Measurements from ENCODE around the gene COX4I2. TPM values are rescaled to one million over a fixed set of nuclear protein-coding genes. Genes with fewer than 3 reads are reported as not detected.

COX4I2 gene
- total RNA-seq, 1 experiment from 2014 or later: not detected

DNA sequence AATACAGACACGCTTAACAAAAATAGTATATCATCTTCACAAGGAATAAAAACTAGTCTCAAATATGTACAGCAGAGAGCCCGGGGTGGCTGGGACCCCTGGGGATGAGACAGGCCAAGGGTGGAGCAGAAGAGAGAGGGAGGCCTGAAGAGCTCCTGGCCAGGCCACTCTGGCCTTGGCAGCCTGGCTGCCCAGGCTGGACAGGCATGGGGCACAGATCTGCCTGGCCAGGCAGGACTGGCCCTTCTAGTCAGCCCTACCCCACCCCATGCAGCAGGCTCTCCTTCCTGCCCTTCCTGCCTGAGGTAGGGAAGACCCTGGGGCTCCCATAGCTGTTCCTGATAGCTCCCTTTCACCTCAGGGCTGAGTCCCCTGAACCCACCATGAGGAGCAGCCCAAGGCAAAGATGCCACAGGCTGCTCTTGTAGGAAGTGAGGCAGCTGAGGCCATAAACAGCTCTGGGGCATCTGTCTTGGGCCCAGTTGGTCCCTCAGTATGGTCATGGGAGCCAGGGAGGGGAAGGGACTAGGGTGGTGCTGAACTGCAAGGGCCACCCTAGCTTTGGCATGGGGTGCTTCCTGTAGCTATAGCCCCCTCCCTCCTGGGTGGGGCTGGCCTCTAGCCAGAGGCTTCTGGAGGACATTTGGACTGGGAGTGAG is 27.1 kb downstream of the COX4I2 start:
- Histone ChIP-seq H3K9ac (ENCODE audit: low read length) (no peak overlapping the region), H3F3A (ENCODE audit: low read length, unreplicated experiment) (no peaks in the 10 kb centered on the region), H3K27ac (ENCODE audit: low read length) (0 out of 2 replicates have a peak overlapping the region, but pooled peaks have one; percentile 2), H4K20me1 (ENCODE audit: low read length) (peaks cover 5% of the 10 kb centered on the region; the same call in 1 of the 2 replicates), H3K4me3 (ENCODE audit: low read length) (no peak overlapping the region), H3K9me3 (ENCODE audit: low read length) (no peaks in the 10 kb centered on the region), H3K27me3 (ENCODE audit: low read length) (no peaks in the 10 kb centered on the region), H3K9me2 (replicated peaks; ENCODE audit: low read length) (no peaks in the 10 kb centered on the region), H3K36me3 (ENCODE audit: low read depth, low read length) (peaks cover 40% of the 10 kb centered on the region), H2AFZ (ENCODE audit: low read length) (no peak overlapping the region), H3K4me1 (ENCODE audit: insufficient read depth, low read length) (peaks cover 38% of the 10 kb centered on the region), H3K79me2 (ENCODE audit: low read length) (peaks cover 46% of the 10 kb centered on the region), H3K4me2 (ENCODE audit: low read length) (0 out of 2 replicates have a peak overlapping the region, but pooled peaks have one; percentile 16)
- ATAC-seq: peak; percentile 12; the same call in 1 of the 2 replicates
- ChIA-PET POLR2A (ENCODE audit: unreplicated experiment) (interaction anchor here (0.5 to 0.6 kb wide), 2 partner anchors 23 to 48 kb away, joined by 3 to 4 read pairs; no protein-coding TSS in a partner anchor), CTCF (interaction anchor here (0.7 to 1.3 kb wide), 2 partner anchors 31 to 59 kb away, joined by 3 to 5 read pairs; no protein-coding TSS in a partner anchor)
- intact Hi-C loops (cut with micrococcal nuclease): loop anchor here (5.0 kb wide), 1 partner anchor 37 kb away; no protein-coding TSS in a partner anchor
- DNase-seq: no peak
- no TSS peak for BruUV-seq (replicated peaks)
- TF ChIP-seq EZH2 (IDR thresholded peaks at IDR 0.05; ENCODE audit: low read length, unreplicated experiment) (no peak), EZH2phosphoT487 (IDR thresholded peaks at IDR 0.05; ENCODE audit: borderline replicate concordance, low read length) (no peak)
- TF ChIP-seq, protein P1, sequence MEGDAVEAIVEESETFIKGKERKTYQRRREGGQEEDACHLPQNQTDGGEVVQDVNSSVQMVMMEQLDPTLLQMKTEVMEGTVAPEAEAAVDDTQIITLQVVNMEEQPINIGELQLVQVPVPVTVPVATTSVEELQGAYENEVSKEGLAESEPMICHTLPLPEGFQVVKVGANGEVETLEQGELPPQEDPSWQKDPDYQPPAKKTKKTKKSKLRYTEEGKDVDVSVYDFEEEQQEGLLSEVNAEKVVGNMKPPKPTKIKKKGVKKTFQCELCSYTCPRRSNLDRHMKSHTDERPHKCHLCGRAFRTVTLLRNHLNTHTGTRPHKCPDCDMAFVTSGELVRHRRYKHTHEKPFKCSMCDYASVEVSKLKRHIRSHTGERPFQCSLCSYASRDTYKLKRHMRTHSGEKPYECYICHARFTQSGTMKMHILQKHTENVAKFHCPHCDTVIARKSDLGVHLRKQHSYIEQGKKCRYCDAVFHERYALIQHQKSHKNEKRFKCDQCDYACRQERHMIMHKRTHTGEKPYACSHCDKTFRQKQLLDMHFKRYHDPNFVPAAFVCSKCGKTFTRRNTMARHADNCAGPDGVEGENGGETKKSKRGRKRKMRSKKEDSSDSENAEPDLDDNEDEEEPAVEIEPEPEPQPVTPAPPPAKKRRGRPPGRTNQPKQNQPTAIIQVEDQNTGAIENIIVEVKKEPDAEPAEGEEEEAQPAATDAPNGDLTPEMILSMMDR (conservative IDR thresholded peaks at IDR 0.05; ENCODE audit: low read depth, low read length): no peak

DNA sequence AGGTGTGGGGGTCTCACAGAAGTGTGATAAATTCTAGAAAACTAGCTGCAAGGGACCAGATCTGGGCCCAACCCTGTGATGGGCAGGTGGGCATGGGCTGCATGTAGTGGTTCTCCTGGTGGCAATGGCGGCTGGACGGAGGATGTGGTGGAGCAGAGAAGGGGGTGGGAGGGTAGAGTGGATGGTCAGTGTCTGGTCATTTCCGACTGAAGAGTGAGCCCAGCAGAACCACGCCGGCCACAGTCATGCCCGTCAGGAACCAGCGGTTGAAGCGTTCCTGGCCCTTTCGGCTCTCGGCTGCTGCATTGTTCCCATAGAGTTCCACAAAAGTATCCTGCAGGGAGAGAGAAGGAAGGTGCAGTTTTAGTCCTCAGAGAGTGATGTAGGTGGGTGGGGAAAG is 28.0 kb downstream of the COX4I2 start:
- no peak overlapping the region for H3K27ac ChIP-seq (ENCODE audit: low read length)
- intact Hi-C loops (cut with micrococcal nuclease): no loop called here
- DNase-seq: no peak
- no peak overlapping the region for H3K4me2 ChIP-seq (ENCODE audit: low read length)
- H3K36me3 ChIP-seq (ENCODE audit: low read depth, low read length): peaks cover 50% of the 10 kb centered on the region
- peaks cover 38% of the 10 kb centered on the region for H3K4me1 ChIP-seq (ENCODE audit: insufficient read depth, low read length)
- TF ChIP-seq EZH2 (IDR thresholded peaks at IDR 0.05; ENCODE audit: low read length, unreplicated experiment) (no peak), EZH2phosphoT487 (IDR thresholded peaks at IDR 0.05; ENCODE audit: borderline replicate concordance, low read length) (no peak)
- TF ChIP-seq, protein P1 (conservative IDR thresholded peaks at IDR 0.05; ENCODE audit: low read depth, low read length): no peak
- H3K4me3 ChIP-seq (ENCODE audit: low read length): no peak overlapping the region
- no TSS peak for BruUV-seq (replicated peaks)
- peaks cover 56% of the 10 kb centered on the region for H3K79me2 ChIP-seq (ENCODE audit: low read length)
- POLR2A ChIA-PET (ENCODE audit: unreplicated experiment): interaction anchor here (0.6 kb wide), 1 partner anchor 23 kb away, joined by 3 read pairs; no protein-coding TSS in a partner anchor
- no peaks in the 10 kb centered on the region for H3K27me3 ChIP-seq (ENCODE audit: low read length)
- CTCF ChIA-PET: no interaction called here
- no peak for ATAC-seq
- H3K9me3 ChIP-seq (ENCODE audit: low read length): no peaks in the 10 kb centered on the region
- peaks cover 12% of the 10 kb centered on the region; the same call in 1 of the 2 replicates for H4K20me1 ChIP-seq (ENCODE audit: low read length)
- no peaks in the 10 kb centered on the region for H3F3A ChIP-seq (ENCODE audit: low read length, unreplicated experiment)
- no peak overlapping the region for H2AFZ ChIP-seq (ENCODE audit: low read length)
- no peaks in the 10 kb centered on the region for H3K9me2 ChIP-seq (replicated peaks; ENCODE audit: low read length)
- H3K9ac ChIP-seq (ENCODE audit: low read length): no peak overlapping the region

All from PC-3 (cell line).